ENCODE results near the gene TEKTIP1.

GRCh38 chr19:3547301-3547731 is 8.3 kb downstream of the TEKTIP1 start:
- TF ChIP-seq GATA2 (IDR thresholded peaks at IDR 0.05; ENCODE audit: low read depth, low read length) (no peak), GATA3 (IDR thresholded peaks at IDR 0.05; ENCODE audit: low read depth, low read length) (no peak)
